A549 (cell line): Measurements from ENCODE around the gene PDE6D. TPM values are rescaled to one million over a fixed set of nuclear protein-coding genes. Genes with fewer than 3 reads are reported as not detected.
A peak's percentile ranks its signal among the peaks of the same experiment; 100 is the strongest.

Experiments
- ATAC-seq, 2 experiments: fragments of 200-7000 bp in 1 of 2; fragments of >200 bp in 1 of 2; cut with Nextera tagmentation in 1 of 2; cut with Tn5 transposase in 1 of 2; 3 replicates each; pipeline versions ENCODE4 v1.8.0 to v1.9.1; 2018 to 2020; ENCODE audit warnings: mild to moderate bottlenecking in 1 of 2, moderate library complexity in 1 of 2
- CTCF ChIA-PET: fragments of 300-600 bp; sonication (Branson Sonifier 250); formaldehyde crosslinking; extraction: SDS; loops from one replicate; lab custom pipeline; 2021; ENCODE audit warnings: antibody characterized with exemption, inconsistent platforms; lab: Yijun Ruan, JAX
- POLR2A ChIA-PET: fragments of 350-600 bp; formaldehyde crosslinking; extraction: SDS; loops from one replicate; lab custom pipeline; 2021; ENCODE audit warnings: antibody characterized with exemption, inconsistent platforms; lab: Yijun Ruan, JAX
- DNase-seq, 2 experiments: peaks; one replicate each; pipeline versions ENCODE4 v3.0.0 to v3.0.0-alpha.2; 2011 to 2016; ENCODE audit warnings: low read depth in 1 of 2, low spot score in 1 of 2
- FAIRE-seq: peaks from 2 replicates; lab custom pipeline; 2011; peaks lifted over from hg19 to GRCh38; lab: Jason Lieb, UNC
- H3K27ac ChIP-seq, 2 experiments: fragments of >200 bp; sonication (Bioruptor Twin); formaldehyde crosslinking; 3 replicates each; pipeline ENCODE4 v1.5.1; 2016 to 2017
- H3K4me1 ChIP-seq: fragments of >200 bp; sonication (Bioruptor Twin); formaldehyde crosslinking; 3 replicates; pipeline ENCODE4 v1.6.1; 2016
- H3K4me2 ChIP-seq: fragments of >200 bp; sonication (Bioruptor Twin); formaldehyde crosslinking; 3 replicates; pipeline ENCODE4 v1.6.1; 2016
- H3K4me3 ChIP-seq: fragments of >200 bp; sonication (Bioruptor Twin); formaldehyde crosslinking; 3 replicates; pipeline ENCODE4 v1.5.1; 2016
- H3K9me3 ChIP-seq: fragments of >200 bp; sonication (Bioruptor Twin); formaldehyde crosslinking; 3 replicates; pipeline ENCODE4 v1.6.1; 2016
- CEBPB ChIP-seq, 2 experiments: fragments of >200 bp in 1 of 2; sonication (Bioruptor Twin) in 1 of 2; formaldehyde crosslinking in 1 of 2; IDR thresholded peaks; 2 replicates each; pipeline ENCODE4 v1.6.1; 2012 to 2016
- CHD2 ChIP-seq: fragments of 150-350 bp; IDR thresholded peaks from 2 replicates; pipeline ENCODE4 v1.6.1; 2014; ENCODE audit warnings: low read length; ENCODE audit not compliant: partially characterized antibody
- CTCF ChIP-seq: fragments of >200 bp; sonication (Bioruptor Twin); formaldehyde crosslinking; IDR thresholded peaks from 3 replicates; pipeline ENCODE4 v1.5.1; 2016
- FOXS1 ChIP-seq: fragments of 250-450 bp; sonication (Bioruptor Pico); IDR thresholded peaks from 2 replicates; pipeline ENCODE4 v1.5.0; 2020; ENCODE audit warnings: mild to moderate bottlenecking, moderate library complexity
- GATA3 ChIP-seq: IDR thresholded peaks from 2 replicates; pipeline ENCODE4 v1.6.1; 2012; ENCODE audit warnings: borderline replicate concordance
- HEYL ChIP-seq: fragments of 250-450 bp; sonication (Bioruptor Pico); IDR thresholded peaks from 2 replicates; pipeline ENCODE4 v1.8.0; 2021; ENCODE audit warnings: mild to moderate bottlenecking, moderate library complexity
- HMGXB4 ChIP-seq: fragments of 250-450 bp; sonication (Bioruptor Pico); IDR thresholded peaks from 2 replicates; pipeline ENCODE4 v1.5.0; 2021; ENCODE audit warnings: mild to moderate bottlenecking, moderate library complexity, borderline replicate concordance
- HOXB13 ChIP-seq: fragments of 250-450 bp; sonication (Bioruptor Pico); IDR thresholded peaks from 2 replicates; pipeline ENCODE4 v1.5.0; 2020; ENCODE audit warnings: low read depth, mild to moderate bottlenecking, moderate library complexity
- JUN ChIP-seq, 2 experiments: fragments of >200 bp; sonication (Bioruptor Twin); formaldehyde crosslinking; IDR thresholded peaks; 2 replicates in 1 of 2; 3 replicates in 1 of 2; pipeline ENCODE4 v1.6.1; 2016 to 2017
- MAFK ChIP-seq: fragments of 450-650 bp; IDR thresholded peaks from 2 replicates; pipeline ENCODE4 v1.6.1; 2014; ENCODE audit not compliant: partially characterized antibody
- MAX ChIP-seq: IDR thresholded peaks from 2 replicates; pipeline ENCODE4 v1.6.1; 2012
- MYC ChIP-seq: IDR thresholded peaks from 2 replicates; pipeline ENCODE4 v1.6.1; 2012; ENCODE audit warnings: mild to moderate bottlenecking, inconsistent platforms, low read length, improper control_type of control experiment, borderline replicate concordance
- NPAS2 ChIP-seq: fragments of 250-450 bp; sonication (Bioruptor Pico); IDR thresholded peaks from 2 replicates; pipeline ENCODE4 v1.8.0; 2022; ENCODE audit warnings: mild to moderate bottlenecking, moderate library complexity, borderline replicate concordance
- PBX3 ChIP-seq: IDR thresholded peaks from 2 replicates; pipeline ENCODE4 v1.6.1; 2012
- PHF8 ChIP-seq: fragments of 200-600 bp; sonication (generic); IDR thresholded peaks from 2 replicates; pipeline ENCODE4 v1.6.1; 2016; ENCODE audit warnings: low read depth, mild to moderate bottlenecking, antibody characterized with exemption, moderate library complexity, borderline replicate concordance
- POLR2A ChIP-seq: IDR thresholded peaks from 2 replicates; pipeline ENCODE4 v1.6.1; 2012; ENCODE audit warnings: mild to moderate bottlenecking, low read length
- POLR2AphosphoS2 ChIP-seq: conservative IDR thresholded peaks from 2 replicates; pipeline ENCODE4 v1.6.1; 2012; ENCODE audit warnings: low read length, improper control_type of control experiment, inconsistent platforms
- RAD21 ChIP-seq, 2 experiments: fragments of >200 bp in 1 of 2; sonication (Bioruptor Twin) in 1 of 2; formaldehyde crosslinking in 1 of 2; IDR thresholded peaks in 1 of 2; conservative IDR thresholded peaks in 1 of 2; 2 replicates in 1 of 2; 3 replicates in 1 of 2; pipeline ENCODE4 v1.6.1; 2012 to 2018; ENCODE audit warnings: inconsistent platforms in 1 of 2
- RFX5 ChIP-seq: fragments of 450-650 bp; IDR thresholded peaks from 2 replicates; pipeline ENCODE4 v1.7.1; 2014; ENCODE audit warnings: antibody characterized with exemption, mild to moderate bottlenecking, moderate library complexity
- RNF2 ChIP-seq: fragments of 200-600 bp; sonication (generic); IDR thresholded peaks from 2 replicates; pipeline ENCODE4 v1.6.1; 2016; ENCODE audit warnings: low read depth, mild to moderate bottlenecking, antibody characterized with exemption, moderate library complexity, borderline replicate concordance
- TP53 ChIP-seq: fragments of 250-450 bp; sonication (Bioruptor Pico); IDR thresholded peaks from 2 replicates; pipeline ENCODE4 v1.5.0; 2021; ENCODE audit warnings: mild to moderate bottlenecking, moderate library complexity
- ZSCAN20 ChIP-seq: fragments of 250-450 bp; sonication (Bioruptor Pico); IDR thresholded peaks from 2 replicates; pipeline ENCODE4 v1.8.0; 2022; ENCODE audit warnings: mild to moderate bottlenecking, moderate library complexity
- whole genome bisulfite sequencing: methylation state at CpG from one replicate; pipeline ENCODE4 v1.1.6; 2017; ENCODE audit errors: missing lambda C conversion rate; 5-methylcytosine and 5-hydroxymethylcytosine counted together
- polyA plus RNA-seq, 4 experiments: library from polyadenylated mRNA; depleted of rRNA in 3 of 4; stranded (reverse); fragments of >200 nt; fragmentation: RNase III in 1 of 4; extraction: RNeasy Plus Mini Kit Qiagen cat#74134 plus additional on column Dnase treatment in 1 of 4; gene quantifications; 2 replicates in 3 of 4; 3 replicates in 1 of 4; pipeline ENCODE4 v1.2.3, GENCODE V29; 2011 to 2017
- TF ChIP-seq, protein P1 (sequence below): fragments of 450-650 bp; IDR thresholded peaks from 2 replicates; pipeline ENCODE4 v1.6.1; 2014; ENCODE audit warnings: antibody characterized with exemption
- TF ChIP-seq, protein P2 (sequence below): fragments of 250-450 bp; sonication (Bioruptor Pico); IDR thresholded peaks from 2 replicates; pipeline ENCODE4 v1.5.0; 2020; ENCODE audit warnings: low read depth, mild to moderate bottlenecking, moderate library complexity

PDE6D gene
- polyA plus RNA-seq, 2 of the 4 experiments (the other 2 are of a cell fraction), result 27.3 to 51.3 TPM

GRCh38 chr2:231710799-231711676, 70.0 kb downstream of the PDE6D start:
- ATAC-seq, result no peak
- no peak for FAIRE-seq
- ChIA-PET CTCF (interaction anchor here (0.6 to 78.4 kb wide), 5 partner anchors 9 to 109 kb away, joined by 3 to 4158 read pairs (median 4); no protein-coding TSS in a partner anchor), POLR2A (no interaction called here)
- 6% methylated on average over 30 of the region's 43 CpGs for WGBS
- peak overlapping the region; percentile 100 for H3K4me3 ChIP-seq
- TF ChIP-seq MAFK (no peak), HMGXB4 (CRISPR knock-in tag) (0 out of 2 replicates have a peak, but pooled peaks have one; percentile 38), GATA3 (no peak), MAX (0 out of 2 replicates have a peak, but pooled peaks have one; percentile 20), PHF8 (peak; percentile 33; the same call in 1 of the 2 replicates)
- peak overlapping the region; percentile 98 to 99 for H3K27ac ChIP-seq
- no peak for DNase-seq
- H3K4me2 ChIP-seq, result peak overlapping the region; percentile 94
- H3K9me3 ChIP-seq, result no peaks in the 10 kb centered on the region
- peaks cover 44% of the 10 kb centered on the region for H3K4me1 ChIP-seq

GRCh38 chr2:231709981-231710798, 70.9 kb downstream of the PDE6D start:
- 6% methylated on average over 7 of the region's 105 CpGs for WGBS
- ChIA-PET POLR2A (interaction anchor here (1.0 to 2.9 kb wide), 4 partner anchors 34 to 98 kb away, joined by 8 to 45 read pairs (median 9); no protein-coding TSS in a partner anchor), CTCF (interaction anchor here (0.7 to 78.4 kb wide), 3 partner anchors 59 to 101 kb away, joined by 3 to 4158 read pairs (median 3); no protein-coding TSS in a partner anchor)
- peak overlapping the region; percentile 100 for H3K4me3 ChIP-seq
- H3K4me2 ChIP-seq, result peak overlapping the region; percentile 94
- H3K27ac ChIP-seq, result peak overlapping the region; percentile 98 to 99
- ATAC-seq (peak; percentile 3 to 13), DNase-seq (peak; percentile 71 to 87), FAIRE-seq (no peak)
- H3K9me3 ChIP-seq, result no peaks in the 10 kb centered on the region
- H3K4me1 ChIP-seq, result peaks cover 45% of the 10 kb centered on the region
- TF ChIP-seq, protein P1, sequence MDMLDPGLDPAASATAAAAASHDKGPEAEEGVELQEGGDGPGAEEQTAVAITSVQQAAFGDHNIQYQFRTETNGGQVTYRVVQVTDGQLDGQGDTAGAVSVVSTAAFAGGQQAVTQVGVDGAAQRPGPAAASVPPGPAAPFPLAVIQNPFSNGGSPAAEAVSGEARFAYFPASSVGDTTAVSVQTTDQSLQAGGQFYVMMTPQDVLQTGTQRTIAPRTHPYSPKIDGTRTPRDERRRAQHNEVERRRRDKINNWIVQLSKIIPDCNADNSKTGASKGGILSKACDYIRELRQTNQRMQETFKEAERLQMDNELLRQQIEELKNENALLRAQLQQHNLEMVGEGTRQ, result no peak
- TF ChIP-seq HEYL (peak; percentile 82; the same call in 1 of the 2 replicates), NPAS2 (CRISPR knock-in tag) (peak; percentile 84), RFX5 (no peak), RNF2 (peak; percentile 27; the same call in 1 of the 2 replicates), CTCF (peak; percentile 87), PHF8 (0 out of 2 replicates have a peak, but pooled peaks have one; percentile 27), ZSCAN20 (CRISPR knock-in tag) (peak; percentile 51; the same call in 1 of the 2 replicates), POLR2A (peak; percentile 52), TP53 (peak; percentile 73; the same call in 1 of the 2 replicates), RAD21 (conservative IDR thresholded peaks at IDR 0.05 in 1 of 2, IDR thresholded peaks at IDR 0.05 in 1 of 2) (0 out of 5 replicates have a peak, but pooled peaks of 1 of the 2 experiments have one; percentile 16), CEBPB (IDR thresholded peaks at IDR 0.05) (no peak), MAX (peak; percentile 99), POLR2AphosphoS2 (no peak), CHD2 (peak; percentile 60), PBX3 (peak; percentile 20; the same call in 1 of the 2 replicates), HOXB13 (CRISPR knock-in tag) (peak; percentile 84), FOXS1 (0 out of 2 replicates have a peak, but pooled peaks have one; percentile 53), MYC (peak; percentile 99), JUN (IDR thresholded peaks at IDR 0.05) (peak; percentile 72 to 75; a peak in 4 of 5 replicates)
- TF ChIP-seq, protein P2, sequence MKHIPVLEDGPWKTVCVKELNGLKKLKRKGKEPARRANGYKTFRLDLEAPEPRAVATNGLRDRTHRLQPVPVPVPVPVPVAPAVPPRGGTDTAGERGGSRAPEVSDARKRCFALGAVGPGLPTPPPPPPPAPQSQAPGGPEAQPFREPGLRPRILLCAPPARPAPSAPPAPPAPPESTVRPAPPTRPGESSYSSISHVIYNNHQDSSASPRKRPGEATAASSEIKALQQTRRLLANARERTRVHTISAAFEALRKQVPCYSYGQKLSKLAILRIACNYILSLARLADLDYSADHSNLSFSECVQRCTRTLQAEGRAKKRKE (CRISPR knock-in tag), result peak; percentile 93
